GM19397 (cell line): Measurements from ENCODE around the gene RYR3.

Experiments used
- ATAC-seq: cut with Tn5 transposase; IDR thresholded peaks from one replicate; pipeline ENCODE4 v1.9.1; 2021; ENCODE audit warnings: mild to moderate bottlenecking, moderate library complexity; ENCODE audit not compliant: unreplicated experiment

RYR3 gene

DNA sequence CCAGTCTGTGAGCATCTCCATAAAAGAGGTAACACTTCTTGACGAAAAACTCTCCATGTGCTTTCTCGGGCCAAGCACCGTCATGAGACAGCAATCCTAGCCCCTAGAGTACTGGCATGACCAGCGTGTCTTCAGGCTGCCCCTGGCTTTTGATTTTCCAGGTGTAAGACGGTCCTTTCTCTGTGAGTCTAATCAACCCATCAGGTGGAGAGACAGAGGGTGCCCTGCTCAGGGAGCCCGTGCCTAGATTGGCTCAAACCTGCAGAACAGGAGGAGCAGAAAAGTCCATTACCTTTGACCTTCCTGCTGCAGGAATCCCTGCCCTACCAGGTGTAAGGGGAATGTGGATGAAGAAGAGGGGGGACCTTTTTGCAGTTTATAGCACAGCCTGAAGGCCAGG is 548.1 kb downstream of the RYR3 start:
- ATAC-seq = no peak

DNA sequence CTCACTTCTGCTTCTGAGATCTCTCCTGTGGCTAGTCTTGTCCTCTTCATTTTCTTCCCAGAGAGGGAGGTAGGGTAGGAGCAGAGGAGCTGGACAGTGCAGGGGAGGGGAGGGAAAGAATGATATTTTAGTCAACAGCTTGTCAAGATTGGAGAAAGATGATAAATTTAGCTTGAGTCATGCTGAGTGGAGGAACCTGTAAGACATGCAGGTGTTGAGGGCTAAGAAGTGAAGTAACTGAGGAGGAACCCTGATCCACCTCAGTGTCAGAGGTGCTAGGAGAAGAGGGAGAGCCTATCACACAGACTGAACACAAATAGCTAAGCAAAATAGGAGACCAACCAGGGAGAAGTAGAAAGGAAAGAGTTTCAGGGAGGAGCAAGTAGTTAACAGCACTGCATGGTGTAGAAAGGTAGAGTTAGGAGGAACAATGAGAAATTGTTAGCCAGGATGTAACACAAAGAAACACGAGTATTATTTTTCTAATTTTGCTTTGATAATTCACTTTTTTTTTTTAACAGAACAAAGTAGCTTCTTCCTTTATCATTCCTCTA is 549.3 kb downstream of the RYR3 start:
- ATAC-seq = no peak

DNA sequence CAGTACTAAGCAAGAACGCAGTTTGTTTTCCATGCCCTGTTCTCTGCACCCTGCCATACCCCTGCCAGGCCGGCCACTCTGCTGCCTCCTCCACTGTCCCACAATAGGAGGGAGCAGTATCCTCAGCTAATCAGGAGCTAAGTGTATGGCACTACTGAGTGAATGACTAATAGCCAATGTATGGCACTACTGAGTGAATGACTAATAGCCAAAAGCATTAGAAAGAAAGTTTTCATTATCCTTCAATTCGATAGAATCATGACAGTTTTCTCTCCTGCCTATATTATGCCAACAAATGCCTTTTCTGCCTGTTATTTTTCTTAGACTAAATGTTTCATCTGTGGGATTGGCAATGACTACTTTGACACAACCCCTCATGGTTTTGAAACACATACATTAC is 550.0 kb downstream of the RYR3 start:
- no peak for ATAC-seq

DNA sequence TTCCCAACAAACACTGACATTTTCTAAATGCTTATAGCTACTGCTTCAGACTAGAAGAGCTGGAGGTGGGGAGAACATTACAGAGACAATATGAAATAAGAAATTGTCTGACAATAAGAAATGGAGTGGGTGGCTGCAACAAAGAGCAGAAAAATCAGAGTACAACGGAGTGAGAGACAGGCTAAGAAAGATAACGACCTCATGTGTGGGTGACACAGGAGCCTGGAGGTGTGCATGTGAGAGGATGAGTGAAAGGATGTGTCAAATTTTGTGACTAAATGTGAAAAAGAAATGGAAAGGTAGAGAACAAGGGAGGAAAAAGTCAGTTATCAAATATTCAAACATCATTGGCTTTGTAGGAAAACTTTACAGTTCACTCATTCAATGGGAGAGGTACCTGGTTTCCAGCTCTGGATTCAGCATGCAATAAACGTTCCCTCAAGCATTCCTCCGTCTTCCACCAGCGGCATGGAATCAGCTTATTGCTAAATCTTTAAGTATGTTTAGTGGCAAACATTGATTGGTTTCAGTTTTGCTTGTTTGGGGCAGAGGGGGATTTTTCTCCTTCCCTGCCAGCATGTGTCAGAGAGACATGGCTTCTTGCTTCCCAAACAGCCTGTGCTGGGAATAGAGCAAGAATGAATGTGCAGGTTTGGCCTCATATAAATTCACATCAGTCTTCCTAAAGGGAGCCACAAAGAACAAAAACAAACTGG is 553.8 kb downstream of the RYR3 start:
- ATAC-seq = no peak

DNA sequence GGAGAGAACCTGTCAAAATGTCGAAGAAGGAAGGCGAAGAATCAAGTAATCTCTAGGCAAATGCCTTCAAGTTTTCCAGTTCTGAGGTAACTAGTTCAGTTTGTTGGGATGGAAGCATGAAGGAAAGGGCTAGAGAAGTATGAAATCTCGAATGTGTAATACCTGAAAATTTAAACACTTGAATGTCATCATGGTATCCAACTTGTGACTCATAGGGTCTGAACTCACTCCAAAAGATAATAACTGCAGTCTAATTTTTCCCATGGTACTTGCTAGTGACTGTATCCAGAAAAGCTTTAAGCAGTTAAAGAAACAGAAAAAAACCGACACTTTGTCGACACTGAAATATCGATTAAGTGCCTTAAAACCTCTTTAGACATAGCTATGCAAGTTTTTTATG is 554.6 kb downstream of the RYR3 start:
- ATAC-seq = no peak

DNA sequence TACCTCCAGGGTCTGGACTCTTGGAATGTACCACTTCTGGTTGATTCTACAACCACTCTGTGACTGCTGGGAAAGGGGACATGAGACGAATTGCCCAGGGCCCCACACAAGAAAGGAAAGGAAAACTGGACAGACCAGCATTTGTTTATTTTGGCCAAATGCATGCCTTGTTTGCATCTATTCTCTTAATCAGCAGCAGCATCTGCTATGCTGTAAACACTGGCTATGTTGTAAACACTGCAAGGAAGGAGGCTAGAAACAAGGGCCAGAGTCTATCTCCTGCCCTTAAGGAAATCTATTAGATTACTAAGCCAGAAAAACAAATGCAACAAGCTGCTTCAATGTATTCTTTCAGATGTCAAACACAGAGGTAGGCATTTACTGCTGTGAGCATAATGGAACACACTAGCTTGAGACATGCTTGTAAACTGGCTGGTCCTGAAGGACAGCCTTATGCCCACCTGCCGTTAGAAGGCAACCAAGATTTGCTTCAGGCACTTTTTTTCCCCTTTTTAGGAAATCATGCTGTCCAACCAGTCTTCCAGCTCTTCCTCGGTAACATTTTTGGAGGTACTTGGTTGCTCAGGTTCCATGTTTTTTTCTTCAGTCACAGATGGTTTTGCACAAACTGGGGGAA is 555.5 kb downstream of the RYR3 start:
- ATAC-seq = no peak

DNA sequence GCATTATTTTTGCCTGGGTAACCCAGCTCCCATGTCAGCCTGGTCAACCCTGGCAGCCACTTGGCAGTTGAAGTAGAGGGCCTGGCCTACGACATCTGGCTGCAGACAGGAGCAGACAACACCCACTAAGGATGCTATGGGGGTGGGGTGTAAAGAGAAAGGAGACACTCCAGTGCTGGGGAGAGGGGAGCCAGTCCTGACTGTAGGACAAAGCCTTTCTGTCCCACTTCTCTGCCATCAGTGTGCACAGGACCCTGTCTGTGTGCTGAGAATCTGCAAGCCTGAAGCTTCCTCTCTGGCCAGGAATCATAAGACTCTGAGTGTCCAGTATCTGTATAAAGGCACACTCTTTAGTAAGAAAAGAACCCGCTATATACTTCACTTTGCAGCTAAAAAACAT is 561.2 kb downstream of the RYR3 start:
- ATAC-seq = no peak

DNA sequence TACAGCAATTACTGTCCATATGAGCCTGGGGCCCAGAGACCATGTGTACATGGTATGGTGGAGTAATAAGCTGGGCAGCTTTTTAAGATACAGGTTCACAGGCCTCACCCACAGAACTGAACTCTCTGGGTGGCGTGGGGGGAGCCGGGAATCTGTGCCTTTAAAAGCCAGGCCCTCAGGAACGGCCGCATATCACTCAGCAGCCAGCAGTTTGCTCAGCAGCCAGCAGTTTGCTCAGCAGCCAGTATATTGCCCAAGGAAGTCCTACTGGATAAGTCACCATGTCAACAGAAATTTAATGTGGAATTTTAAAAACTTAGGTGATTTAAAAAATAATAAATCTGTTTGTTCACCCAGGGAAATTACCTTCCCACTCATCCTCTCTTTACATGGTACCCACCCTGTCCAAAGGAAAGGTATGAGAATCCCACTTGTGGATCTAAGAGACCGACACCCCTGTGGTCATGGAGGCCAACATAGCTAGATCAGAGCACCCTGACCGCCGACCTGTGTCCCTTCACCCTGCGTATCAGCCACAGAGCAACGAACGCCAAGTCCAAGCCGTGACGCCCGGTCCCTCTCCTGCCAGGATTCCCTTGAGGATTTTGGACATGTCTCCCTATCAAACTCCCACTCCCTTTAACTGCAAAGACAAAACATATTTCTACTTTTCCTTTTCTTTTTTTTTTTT is 561.8 kb downstream of the RYR3 start:
- no peak for ATAC-seq

DNA sequence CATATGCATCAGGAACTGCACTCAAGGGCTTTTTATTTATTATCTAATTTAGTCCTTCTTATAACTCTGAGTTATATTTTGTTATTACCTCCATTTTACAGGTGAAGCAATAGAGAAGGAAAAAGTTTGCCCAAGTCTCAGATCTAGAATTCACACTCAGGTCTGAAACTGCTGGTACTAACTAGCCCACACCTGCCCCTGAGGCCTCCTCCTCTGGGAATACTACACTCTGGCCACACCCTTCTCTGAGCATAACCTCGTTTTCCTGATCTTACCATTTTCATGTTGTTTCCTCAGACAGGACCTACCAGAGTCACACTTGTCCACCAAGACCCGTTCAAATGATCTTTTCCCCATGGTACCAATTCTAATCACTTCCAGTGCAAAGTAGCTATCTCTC is 563.4 kb downstream of the RYR3 start:
- no peak for ATAC-seq

DNA sequence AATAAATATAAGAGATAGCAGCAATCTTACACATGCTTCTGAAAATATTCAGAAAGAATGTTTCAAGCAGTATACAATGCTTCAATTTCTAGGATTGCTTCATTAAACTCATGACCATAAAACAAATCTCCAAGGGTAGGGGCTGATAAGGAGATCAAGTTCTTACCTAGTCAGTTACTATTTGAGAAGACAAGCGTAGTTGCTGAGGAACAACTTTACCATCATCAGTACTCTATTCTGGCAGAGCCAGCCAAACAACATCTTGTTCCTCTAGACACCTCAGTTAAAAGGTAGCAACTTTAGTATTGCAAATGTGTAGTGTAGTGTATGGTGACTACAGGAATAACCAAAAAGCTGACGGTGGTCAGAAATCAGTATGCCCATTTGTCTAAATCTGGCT is 572.2 kb downstream of the RYR3 start:
- ATAC-seq = no peak

DNA sequence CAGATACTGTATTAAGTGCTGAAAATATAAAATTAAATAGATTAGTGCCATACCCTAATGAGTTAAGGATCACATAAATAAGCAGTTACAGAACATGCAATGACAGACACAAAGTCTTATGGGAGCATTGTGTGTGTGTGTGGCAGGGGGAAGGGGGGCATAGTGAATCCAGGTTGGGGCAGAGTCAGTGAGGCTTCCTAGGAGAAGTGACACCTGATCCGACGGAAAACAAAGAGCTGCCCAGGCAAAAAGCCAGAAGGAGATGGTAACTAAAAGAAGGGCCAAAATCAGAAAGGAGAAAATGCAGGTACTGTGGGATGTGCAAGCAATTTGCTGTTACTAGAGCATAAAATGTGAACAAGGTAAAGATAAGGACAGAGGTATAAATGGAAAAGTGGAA is 577.4 kb downstream of the RYR3 start:
- no peak for ATAC-seq

DNA sequence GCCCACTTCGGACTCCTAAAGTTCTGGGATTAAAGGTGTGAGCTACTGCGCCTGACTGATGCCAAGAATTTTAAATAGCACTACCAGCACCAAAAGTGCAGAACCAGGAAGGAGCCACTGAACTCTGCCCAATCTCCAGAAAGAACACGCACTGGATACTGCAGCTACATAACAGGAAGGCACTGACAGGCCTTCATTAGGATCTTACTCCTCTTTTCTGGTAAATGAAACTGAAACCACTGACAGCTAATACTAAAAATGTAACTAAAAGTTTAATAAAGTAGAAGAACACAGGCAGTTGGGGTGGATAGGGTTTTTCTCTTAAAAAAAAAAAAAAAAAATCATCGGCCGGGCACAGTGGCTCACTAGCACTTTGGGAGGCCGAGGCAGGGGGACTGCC is 583.4 kb downstream of the RYR3 start:
- peak; percentile 44 for ATAC-seq

DNA sequence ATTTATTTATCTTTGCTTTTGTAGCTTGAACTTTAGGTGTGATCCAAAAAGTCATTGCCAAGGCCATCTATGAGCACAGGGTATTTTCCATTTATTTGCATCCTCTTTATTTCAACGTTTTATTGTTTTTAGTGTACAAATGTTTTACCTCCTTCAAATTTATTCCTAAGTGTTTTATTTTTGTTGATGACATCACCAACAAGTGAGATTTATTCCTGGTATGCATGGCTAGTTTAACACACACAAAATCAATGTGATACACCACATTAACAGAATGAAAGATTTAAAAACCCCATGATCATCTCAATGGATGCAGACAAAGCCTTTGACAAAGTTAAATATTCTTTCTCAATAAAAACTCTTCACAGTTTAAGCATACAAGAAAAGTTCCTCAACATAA is 591.3 kb downstream of the RYR3 start:
- no peak for ATAC-seq

DNA sequence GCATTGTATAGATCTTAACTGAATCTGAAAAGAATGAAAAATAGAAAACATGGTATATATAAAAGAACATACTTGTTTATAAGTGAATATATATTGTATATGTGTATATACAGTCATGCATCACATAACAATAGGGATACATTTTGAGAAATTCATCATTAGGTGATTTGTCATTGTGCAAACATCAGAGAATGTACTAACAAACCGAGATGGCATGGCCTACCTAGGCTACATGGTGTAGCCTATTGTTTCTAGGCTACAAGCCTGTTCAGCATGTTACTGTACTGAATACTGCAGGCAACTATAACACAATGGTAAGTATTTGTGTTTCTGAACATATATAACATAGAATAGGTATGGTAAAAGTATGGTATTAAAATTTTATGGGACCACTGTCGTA is 592.9 kb downstream of the RYR3 start:
- ATAC-seq = no peak

DNA sequence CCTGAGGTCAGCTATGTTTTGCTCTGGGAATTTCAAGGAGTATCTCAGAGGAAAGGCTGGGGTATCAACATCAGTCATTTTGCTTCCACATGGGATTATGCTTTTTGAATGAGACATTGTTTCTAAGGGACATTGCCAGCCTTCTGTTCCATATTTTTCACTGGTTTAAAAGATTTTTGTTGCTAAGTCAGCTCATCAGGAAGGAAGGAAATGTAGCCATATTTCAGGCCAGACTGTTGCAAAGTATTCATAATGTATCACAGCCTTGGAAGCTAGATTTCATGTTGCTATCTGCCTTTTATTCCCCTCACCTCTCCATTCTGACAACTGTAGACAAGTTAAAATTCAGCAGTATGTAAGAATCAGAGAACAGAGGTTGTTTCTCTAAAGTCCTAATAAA is 596.6 kb downstream of the RYR3 start:
- no peak for ATAC-seq

DNA sequence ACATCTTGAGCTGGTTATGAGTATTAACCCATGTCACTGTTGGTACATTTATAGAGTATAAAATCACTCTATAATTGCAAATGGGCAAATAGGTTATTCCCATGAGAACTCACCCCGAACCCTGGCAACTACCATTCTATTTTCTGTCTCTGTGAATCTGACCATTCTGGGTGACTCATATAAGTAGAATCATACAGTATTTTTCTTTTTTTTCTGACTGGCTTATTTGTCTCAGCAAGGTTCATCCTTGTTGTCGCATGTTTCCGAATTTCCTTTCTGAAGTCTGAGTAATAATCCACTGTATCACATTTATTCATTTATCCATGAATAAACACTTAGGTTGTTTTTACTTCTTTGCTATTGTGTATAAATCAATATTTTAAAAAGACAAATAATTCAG is 597.6 kb downstream of the RYR3 start:
- ATAC-seq = no peak

DNA sequence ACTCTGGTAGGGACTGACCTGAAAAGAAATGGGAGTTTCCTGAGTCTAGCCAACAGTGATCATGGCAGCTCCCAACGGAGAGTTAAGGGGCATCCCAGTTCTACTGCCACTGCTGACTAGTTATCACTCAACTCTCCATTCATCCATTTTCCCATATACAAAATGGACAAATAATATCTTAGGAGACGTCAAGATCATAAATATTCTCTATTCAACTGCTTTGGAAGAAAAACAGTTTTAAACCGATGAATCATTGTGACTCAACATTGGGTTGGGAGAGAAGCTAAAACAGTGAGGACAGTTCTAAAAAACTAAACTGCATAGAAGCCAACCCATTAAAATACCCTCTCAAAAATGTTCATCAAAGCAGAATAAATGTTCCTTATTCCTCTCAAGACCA is 600.0 kb downstream of the RYR3 start:
- no peak for ATAC-seq

DNA sequence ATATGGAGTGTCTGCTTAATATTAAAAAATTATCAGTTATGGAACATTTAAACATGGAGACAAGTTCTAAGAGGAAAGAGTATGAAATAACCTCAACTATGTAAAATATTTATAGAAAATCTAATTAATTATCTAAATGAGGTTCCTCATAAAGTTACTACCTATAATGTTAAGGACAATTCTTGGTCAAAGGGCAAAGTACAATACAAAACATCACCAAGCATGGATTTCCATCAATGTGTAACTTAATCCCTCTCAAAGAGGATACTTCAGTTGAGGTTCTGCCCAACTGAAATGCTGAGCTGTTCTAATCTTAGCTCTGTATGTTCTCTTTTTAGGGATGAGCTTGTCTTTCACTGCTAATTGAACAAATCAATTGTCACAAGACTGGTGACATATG is 601.6 kb downstream of the RYR3 start:
- ATAC-seq = no peak

DNA sequence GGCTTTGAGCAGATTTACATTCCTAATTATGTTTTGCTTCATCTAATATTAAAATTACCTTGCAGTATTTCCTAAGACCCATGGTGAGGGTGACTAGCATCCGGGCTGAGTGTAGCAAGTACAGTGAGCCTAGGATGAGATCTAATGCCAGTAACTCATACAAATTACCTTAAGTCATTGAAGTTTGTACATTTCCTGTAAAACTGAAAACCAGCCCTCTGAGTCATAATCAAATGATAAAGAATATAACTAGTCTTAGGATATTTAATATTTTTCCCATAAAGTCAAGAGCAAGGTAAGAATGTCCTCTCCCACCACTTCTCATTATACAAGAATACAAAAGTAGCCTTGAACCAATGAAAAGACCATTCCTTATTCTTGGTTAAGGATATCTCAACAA is 602.7 kb downstream of the RYR3 start:
- no peak for ATAC-seq
